Fibroblast of pulmonary artery (primary cell): Measurements from ENCODE around the gene DOK3.
A peak's percentile ranks its signal among the peaks of the same experiment; 100 is the strongest.

ENCODE experiments used
- DNase-seq: peaks from one replicate; pipeline ENCODE4 v3.0.0-alpha.2; 2010; ENCODE audit warnings: low read depth
- H3K4me3 ChIP-seq: replicated peaks from 2 replicates; pipeline ENCODE4 v1.5.1; 2011; ENCODE audit warnings: low read depth, mild to moderate bottlenecking, control low read depth, low read length, moderate library complexity
- TF ChIP-seq, protein P1 (sequence below): IDR thresholded peaks from 2 replicates; pipeline ENCODE4 v1.5.1; 2011; ENCODE audit warnings: mild to moderate bottlenecking, control low read depth, low read length, inconsistent platforms; ENCODE audit errors: missing control alignments

DOK3 gene

DNA sequence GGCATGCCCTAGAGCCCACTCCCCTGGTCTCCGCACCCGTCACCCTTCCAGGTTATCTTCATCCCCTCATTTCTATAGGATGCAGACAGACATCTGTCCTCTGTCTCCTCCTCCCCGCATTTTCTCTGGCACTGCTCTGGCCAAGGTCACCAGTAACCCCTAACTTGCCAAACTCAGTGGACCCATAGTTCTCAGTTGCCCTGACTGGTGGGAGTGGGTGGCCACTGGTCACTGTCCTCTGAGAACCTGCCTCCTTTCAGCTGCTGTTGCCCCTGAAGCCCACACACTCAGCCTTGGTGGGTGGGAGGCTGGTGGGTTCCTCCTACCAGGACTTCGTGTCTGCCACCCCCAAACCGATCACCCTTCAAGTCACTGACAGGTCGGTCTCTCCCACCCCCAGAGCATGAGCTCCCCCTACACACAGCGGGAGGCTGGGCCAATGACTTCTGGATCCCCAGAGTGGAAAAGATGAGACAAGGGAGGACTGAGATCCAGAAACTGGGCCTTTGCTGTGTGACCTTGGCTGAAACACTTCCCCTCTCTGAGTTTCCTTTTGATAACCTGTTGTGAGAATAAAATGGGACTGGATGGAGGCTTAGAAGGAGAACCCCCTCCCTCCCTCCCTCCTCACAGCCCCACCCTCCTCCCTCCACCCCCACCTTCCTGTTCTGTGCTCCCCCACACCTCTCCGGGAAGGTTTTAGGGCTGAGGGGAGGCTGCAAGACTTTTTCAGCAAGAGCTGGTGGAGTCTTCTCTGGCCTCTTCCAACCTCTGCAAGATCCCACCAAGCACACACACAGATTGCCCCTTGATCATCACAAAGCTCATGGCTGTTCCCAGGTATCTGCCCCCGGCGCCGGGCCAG, 33.8 kb downstream of the DOK3 start:
- TF ChIP-seq, protein P1, sequence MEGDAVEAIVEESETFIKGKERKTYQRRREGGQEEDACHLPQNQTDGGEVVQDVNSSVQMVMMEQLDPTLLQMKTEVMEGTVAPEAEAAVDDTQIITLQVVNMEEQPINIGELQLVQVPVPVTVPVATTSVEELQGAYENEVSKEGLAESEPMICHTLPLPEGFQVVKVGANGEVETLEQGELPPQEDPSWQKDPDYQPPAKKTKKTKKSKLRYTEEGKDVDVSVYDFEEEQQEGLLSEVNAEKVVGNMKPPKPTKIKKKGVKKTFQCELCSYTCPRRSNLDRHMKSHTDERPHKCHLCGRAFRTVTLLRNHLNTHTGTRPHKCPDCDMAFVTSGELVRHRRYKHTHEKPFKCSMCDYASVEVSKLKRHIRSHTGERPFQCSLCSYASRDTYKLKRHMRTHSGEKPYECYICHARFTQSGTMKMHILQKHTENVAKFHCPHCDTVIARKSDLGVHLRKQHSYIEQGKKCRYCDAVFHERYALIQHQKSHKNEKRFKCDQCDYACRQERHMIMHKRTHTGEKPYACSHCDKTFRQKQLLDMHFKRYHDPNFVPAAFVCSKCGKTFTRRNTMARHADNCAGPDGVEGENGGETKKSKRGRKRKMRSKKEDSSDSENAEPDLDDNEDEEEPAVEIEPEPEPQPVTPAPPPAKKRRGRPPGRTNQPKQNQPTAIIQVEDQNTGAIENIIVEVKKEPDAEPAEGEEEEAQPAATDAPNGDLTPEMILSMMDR, result no peak
- no peak overlapping the region for H3K4me3 ChIP-seq
- DNase-seq, result no peak

DNA sequence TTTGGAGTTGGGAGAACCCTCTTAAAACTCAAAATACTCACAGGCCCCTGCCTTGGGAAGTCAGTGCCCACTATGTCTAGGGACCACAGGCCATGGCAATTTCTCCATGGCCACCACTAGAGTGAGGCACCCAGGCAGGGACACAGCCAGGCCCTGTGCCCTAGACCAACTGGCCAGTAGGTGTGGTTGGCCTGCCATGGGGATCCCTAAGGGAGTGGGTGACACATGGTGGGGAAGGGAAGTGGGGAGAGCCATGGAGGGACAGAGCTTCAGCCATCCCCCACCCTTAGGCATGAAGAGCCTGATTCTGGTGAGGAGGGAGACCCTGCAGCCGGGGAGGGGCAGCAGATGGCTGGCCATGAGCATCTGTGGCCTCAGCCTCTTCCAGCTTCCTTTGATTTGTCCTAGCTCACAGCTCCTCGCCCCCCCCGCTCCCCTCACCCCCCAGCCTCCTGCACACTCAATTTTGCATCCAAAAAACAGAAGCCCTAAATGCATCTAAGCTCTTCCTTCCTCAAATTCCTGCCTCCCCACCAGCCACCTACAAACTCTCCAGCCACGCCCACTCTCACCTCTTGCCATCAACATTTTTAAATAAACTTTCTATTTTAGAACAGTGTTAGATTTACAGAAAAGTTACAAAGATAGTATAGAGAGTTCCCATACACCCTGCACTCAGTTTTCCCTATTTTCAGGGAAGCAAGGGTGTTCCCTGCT, 34.6 kb downstream of the DOK3 start:
- TF ChIP-seq, protein P1, result no peak
- no peak for DNase-seq
- H3K4me3 ChIP-seq, result no peak overlapping the region

GRCh38 chr5:177474002-177474476, 35.6 kb downstream of the DOK3 start:
- TF ChIP-seq, protein P1, result no peak
- H3K4me3 ChIP-seq, result no peak overlapping the region

DNA sequence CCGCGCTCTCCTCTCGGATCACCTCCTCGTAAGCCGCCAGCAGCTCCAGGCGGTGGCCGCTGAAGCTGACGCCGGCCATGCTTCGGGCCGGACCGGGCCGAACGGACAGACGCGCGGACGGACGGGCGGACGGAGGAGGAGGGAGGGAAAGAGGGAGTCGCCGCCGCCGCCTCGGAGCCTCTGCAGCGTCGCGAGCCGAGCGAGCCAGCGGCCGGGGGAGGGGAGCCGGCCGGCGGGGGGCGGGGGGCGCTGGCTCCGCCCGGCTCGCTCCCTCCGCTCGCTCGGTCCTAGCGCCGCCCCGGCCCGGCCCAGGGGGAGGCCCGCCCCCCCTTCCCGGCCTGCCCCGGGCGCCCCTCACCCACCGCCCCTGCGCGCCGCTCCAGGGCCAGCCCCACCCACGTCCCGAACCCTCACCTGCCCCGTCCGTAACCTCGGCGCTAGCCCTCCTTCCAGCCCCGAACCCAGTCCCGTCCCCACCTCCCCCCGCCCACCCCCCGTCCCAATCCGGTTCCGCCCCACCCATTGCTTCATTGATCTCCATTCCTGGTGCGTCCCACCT, 36.1 kb downstream of the DOK3 start, which contains the start of gene DBN1:
Gene DBN1, minus strand, starts transcription at position 192 of the 559 bp plus-strand sequence. Its CDS starts 113 bp downstream, at position 79.
- DNase-seq, result peak; percentile 52
- H3K4me3 ChIP-seq, result peak within 1 kb of the TSS; percentile 77
- TF ChIP-seq, protein P1, result no peak

More at GRCh38 chr5:177474002-177474476, 35.6 kb downstream of the DOK3 start:
- no peak for DNase-seq

DNA sequence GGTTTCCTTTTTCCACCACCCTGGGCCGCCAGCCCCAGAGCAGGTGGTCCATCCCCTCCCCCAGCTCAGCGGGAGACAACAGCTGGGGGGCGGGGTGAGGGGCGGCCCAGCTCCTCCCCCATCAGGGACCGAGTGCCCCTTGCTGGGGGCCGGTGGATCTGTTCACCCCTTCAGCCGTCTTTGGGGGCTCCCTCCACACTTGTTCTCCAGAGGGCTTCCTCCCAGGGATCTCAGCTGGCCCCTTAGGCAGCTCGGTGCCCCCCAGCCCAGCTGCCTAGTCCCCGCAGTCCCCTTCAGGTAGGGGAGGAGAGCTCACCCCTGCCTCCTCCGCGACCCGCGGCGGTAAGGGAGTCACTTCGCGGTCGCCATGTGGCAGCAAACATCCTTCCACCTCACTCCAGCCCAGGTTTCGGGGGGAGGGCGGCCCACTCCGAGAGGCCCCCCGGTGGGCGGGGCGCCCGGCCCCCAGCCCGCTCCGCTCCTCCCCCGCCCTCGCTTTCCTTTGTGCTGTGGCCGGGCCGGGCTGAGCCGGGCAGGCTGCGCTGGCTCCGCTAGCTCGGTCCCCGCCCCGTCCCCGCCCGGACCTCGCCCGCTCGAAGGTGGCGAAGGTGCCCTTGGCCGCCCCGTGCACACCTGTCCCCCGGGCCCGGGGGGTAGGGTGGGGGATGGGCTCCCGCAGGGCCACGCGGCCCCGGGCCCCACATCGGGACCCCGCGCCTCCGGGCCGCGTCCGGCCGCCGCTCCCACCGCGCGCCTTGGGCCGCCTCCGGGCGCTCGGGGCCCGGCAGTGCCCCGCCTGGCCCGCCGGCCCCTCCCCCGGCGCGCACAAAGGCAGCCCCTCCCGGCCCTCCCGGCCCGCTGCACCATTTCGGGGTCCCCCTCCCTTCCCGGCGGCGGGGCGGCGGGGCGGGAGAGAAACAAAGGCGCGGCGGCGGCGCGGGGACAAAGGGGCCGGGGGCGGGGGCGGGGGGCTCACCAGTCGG, 36.9 kb downstream of the DOK3 start:
- TF ChIP-seq, protein P1, result no peak
- peak overlapping the region; percentile 77 for H3K4me3 ChIP-seq
- DNase-seq, result no peak
